NCI-H226 (cell line): ENCODE data around the gene ZNF18.

Experiments used
- DNase-seq: peaks from one replicate; pipeline ENCODE4 v3.0.0-alpha.2; 2015

Gene ZNF18, protein sequence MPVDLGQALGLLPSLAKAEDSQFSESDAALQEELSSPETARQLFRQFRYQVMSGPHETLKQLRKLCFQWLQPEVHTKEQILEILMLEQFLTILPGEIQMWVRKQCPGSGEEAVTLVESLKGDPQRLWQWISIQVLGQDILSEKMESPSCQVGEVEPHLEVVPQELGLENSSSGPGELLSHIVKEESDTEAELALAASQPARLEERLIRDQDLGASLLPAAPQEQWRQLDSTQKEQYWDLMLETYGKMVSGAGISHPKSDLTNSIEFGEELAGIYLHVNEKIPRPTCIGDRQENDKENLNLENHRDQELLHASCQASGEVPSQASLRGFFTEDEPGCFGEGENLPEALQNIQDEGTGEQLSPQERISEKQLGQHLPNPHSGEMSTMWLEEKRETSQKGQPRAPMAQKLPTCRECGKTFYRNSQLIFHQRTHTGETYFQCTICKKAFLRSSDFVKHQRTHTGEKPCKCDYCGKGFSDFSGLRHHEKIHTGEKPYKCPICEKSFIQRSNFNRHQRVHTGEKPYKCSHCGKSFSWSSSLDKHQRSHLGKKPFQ

DNA sequence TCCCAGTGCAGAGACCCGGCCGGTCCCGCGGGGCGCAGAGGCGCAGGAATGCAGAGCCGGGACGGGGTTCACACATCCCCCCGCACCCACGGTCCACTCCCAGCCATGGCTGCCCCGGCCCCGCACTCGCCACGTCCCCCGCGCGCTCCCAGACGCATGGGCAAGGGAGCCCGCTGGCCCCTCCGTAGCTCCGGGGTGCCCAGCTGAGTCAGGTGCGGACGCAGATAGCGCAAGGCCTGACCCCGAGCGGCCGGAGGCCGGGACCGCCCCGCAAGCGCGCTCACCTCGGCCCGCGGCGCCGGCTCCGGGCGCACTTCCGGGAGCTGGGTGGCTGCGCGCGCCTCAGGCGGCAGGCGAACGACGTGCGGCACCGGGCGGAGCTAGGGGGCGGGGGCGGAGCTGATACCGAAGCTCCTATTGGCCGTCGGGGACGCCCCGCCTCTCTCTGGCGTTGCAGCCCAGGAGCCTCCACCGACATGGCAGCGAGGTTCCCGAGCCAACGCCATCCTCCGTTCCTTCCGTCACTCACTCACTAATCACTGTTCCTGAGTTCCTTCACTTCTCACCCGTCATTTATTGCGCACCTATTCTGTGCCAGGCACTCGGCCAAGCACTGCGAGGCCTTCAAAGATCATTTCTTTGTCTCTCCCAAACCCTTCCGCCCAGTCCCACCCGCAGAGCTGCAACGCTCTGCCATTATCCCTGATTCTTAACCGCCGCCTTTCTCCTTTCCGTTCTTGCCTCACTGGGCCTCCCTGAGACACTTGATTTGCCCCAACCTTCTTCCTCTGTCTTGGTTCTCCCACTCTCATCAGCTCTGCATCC, at the start of gene ZNF18:
Gene ZNF18 (minus strand): TSS at position 329 of the 825 bp plus-strand sequence. CDS start 4,646 bp downstream, outside the sequence.
- peak; percentile 88 for DNase-seq

DNA sequence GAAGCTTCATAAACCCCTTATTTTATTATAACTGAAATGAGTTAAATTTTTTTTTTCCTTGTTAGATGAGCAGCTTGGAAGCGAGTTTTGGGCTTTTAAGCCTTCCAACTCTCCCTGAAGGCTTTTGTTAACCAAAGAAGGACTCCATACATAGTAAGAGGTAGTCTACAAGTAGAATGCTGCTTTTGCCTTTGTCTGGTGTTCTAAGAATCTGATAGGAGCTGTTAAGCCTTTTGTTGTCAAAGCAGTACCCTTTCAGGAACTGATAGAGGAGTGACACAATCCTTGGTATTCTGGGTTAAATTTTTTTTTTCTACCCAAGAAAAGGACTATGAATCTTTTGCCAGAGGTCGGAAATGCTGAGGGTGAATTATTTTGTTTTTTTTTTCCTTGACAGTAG, 49.5 kb upstream of the ZNF18 start:
- no peak for DNase-seq

GRCh38 chr17:12043702-12044101, 46.4 kb upstream of the ZNF18 start:
- no peak for DNase-seq

DNA sequence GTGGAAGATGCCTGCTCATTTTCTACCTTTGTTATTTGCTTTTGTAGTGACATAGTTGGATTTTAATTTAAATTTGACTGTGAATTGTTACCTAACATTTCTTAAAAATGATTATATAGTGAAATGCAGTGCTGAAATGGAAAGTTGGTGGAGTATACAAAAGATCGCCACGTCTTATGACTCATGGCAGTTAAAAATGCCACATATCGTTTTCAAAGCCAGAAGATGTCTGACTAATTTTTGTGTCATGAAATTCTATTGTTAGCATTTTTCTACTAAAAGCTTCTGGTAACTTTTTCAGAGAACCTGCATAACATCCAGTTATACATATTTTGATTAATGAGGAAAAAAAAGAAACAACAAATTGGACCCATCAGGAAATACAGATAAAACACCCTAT, 44.0 kb upstream of the ZNF18 start:
- peak; percentile 45 for DNase-seq

- no peak for DNase-seq
Measured at GRCh38 chr17:12040478-12040877, 43.2 kb upstream of the ZNF18 start.

- DNase-seq, result no peak
Measured at GRCh38 chr17:12037970-12038369, 40.7 kb upstream of the ZNF18 start.

GRCh38 chr17:12035673-12036072, 38.4 kb upstream of the ZNF18 start:
- DNase-seq, result no peak

DNA sequence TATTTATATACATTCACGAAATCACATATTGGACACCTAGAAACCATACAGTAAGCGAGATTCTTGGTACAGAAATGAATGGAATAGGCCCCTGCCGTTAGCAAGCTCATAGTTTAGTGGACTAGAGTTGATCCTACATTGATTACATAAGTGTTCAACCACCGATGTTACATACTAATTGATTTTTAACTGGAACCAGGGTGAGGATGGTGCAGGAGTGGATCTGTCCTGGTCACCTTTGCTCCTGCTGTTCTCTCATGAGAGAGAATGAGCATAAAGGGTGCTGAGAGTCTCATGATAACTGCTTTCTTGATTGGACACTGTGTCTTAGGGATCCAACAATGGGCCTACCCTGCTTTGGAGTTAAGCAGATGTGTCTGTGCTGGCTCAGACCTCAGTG, 37.3 kb upstream of the ZNF18 start:
- DNase-seq, result no peak

GRCh38 chr17:12028611-12029010, 31.3 kb upstream of the ZNF18 start:
- DNase-seq, result no peak

- DNase-seq, result no peak
Measured at GRCh38 chr17:12027658-12028057, 30.4 kb upstream of the ZNF18 start.

GRCh38 chr17:12024327-12024726, 27.1 kb upstream of the ZNF18 start:
- DNase-seq, result peak; percentile 89

GRCh38 chr17:12022310-12022709, 25.0 kb upstream of the ZNF18 start:
- DNase-seq, result no peak

DNA sequence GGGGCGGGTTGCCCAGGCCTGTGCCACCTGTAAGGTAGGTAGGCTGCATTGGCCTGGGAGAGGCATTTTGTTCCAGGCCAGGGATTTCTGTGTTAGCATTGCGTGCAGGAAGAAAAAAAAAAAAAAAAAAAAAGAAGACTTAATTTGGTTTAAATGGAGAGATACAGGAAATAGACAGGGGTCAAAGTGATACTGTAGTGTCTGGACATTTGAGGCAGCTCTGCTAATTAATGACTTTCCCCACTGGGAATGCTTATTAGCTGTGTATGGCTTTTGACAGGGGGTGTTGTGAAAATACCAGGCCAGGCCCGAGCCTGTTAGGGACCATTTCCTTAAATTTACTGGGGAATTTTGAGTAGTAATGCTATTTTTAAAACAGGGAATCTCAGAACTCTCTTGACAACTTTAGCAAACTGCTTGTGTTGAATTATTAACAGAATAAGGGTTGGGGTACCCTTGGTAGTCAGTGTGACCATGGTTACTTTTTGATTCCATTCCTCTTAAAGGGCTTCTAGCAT, 24.4 kb upstream of the ZNF18 start:
- DNase-seq, result no peak

GRCh38 chr17:12020642-12021622, 23.7 kb upstream of the ZNF18 start, which contains the start of gene MAP2K4:
Gene MAP2K4, plus strand, starts transcription at chr17:12020877. Its CDS starts 10 bp downstream, at chr17:12020887.
- peak; percentile 76 for DNase-seq

- no peak for DNase-seq
Measured at GRCh38 chr17:12007466-12007865, 10.2 kb upstream of the ZNF18 start.

DNA sequence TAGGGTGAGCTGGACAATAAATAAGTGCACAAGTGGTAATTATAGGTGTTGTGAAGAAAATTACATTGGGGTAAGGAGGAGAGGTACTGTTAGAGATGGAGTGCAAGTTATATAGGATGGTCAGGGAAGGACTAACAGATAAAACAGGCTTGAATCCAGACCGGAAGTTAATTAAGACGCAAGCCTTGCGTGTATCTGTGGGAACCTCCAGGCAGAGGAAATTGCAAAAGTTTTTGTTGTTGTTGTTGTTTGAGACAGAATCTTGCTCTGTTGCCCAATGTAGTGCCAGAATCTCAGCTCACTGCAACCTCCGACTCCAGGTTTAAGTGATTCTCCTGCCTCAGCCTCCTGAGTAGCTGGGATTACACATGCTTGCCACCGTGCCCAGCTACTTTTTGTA, 2.4 kb upstream of the ZNF18 start:
- DNase-seq, result no peak

DNA sequence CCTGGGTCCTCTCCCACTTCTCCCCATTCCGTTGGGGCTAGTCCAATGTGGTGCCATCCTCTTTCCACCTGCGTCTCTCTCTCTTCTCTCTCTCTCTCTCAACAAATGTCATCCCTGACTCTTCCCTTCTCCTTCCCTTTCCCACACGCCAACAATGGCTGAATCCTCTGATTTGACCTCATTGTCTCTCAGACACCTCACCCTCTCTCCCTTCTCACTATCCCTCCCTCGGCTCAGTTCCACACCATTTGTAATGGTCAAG, 628 bp upstream of the ZNF18 start:
- DNase-seq, result no peak

GRCh38 chr17:11996722-11997146, 541 bp downstream of the ZNF18 start:
- peak; percentile 20 for DNase-seq

- no peak for DNase-seq
Measured at GRCh38 chr17:11991461-11991860, 5.8 kb downstream of the ZNF18 start.

DNA sequence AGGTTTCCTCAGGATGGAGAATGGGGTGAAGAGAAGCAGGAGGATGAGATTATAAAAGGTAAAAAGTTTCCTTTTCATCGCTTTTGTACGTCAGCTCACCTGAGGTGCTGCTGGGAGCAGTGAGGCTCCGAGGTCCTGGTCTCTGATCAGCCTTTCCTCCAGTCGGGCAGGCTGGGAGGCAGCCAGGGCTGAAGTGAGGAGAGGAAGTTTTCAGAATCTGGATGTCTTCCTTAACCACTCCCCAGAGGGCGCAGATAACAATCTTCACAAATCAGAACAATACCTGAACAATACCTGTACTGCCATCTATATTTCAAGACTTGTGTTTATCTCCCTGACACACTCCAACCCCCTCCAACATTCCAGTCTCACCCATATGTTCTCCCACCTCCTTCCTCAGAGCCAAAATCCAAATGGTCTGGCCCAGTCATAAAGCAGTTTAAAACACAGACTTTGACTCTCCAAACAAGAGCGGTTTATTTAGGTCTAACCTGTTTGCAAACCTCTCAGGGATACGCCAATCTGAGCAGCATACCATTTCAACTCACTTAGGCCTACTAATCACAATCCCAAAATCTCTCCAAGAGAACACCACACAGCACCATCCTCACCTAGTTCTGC, 6.8 kb downstream of the ZNF18 start:
- DNase-seq, result no peak

DNA sequence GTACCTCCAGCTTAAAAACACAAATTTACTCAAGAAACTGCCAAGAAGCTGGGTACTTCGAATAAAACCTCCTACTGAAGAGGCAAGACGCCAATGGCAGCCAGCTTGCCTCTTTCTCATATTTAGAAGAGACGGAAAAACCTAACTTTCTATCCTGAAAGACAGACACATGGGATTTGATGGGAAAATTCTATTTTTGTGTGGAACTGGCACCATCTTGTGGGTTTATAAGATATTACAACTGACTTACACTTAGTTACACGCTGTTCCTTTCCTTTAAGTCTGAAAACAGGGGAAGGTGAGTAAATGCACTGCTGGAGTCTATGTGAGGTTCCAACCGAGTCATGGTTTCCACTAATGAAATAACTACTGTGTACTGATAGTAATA, 10.3 kb downstream of the ZNF18 start:
- DNase-seq, result no peak
